Neural cell (in vitro differentiated cells): Measurements from ENCODE around the gene ASXL1. TPM values are rescaled to one million over a fixed set of nuclear protein-coding genes. Genes with fewer than 3 reads are reported as not detected.

Source experiments
- H2AFZ ChIP-seq: fragments of 200-600, 300-800 bp; sonication (generic), shearing (Covaris generic); 2 replicates; pipeline ENCODE4 v1.6.0; 2014; ENCODE audit warnings: low read depth, mild to moderate bottlenecking, antibody characterized with exemption, low read length, moderate library complexity
- H3F3A ChIP-seq: fragments of 200-600 bp; shearing (Covaris generic); 2 replicates; pipeline ENCODE4 v1.6.1; 2016; ENCODE audit warnings: mild to moderate bottlenecking, moderate library complexity, mixed read lengths, antibody characterized with exemption, low read length; ENCODE audit not compliant: insufficient read depth, poor library complexity, severe bottlenecking
- H3K27ac ChIP-seq: fragments of 200-600, 300-800 bp; sonication (generic), shearing (Covaris generic); 2 replicates; pipeline ENCODE4 v1.5.1; 2014; ENCODE audit warnings: mild to moderate bottlenecking, low read length, moderate library complexity
- H3K27me3 ChIP-seq: fragments of 300-800, 200-600 bp; sonication (generic), shearing (Covaris generic); 2 replicates; pipeline ENCODE4 v1.6.0; 2014; ENCODE audit warnings: mild to moderate bottlenecking, low read depth, low read length, moderate library complexity; ENCODE audit not compliant: insufficient read depth
- H3K36me3 ChIP-seq: fragments of 300-800, 200-600 bp; sonication (generic), shearing (Covaris generic); 2 replicates; pipeline ENCODE4 v1.5.1; 2014; ENCODE audit warnings: mild to moderate bottlenecking, antibody characterized with exemption, low read length, moderate library complexity; ENCODE audit not compliant: insufficient read depth
- H3K4me2 ChIP-seq: fragments of 300-800, 200-600 bp; sonication (generic), shearing (Covaris generic); 2 replicates; pipeline ENCODE4 v1.6.0; 2014; ENCODE audit warnings: mild to moderate bottlenecking, low read length
- H3K4me3 ChIP-seq: fragments of 300-800, 200-600 bp; sonication (generic), shearing (Covaris generic); 2 replicates; pipeline ENCODE4 v1.5.1; 2014; ENCODE audit warnings: mild to moderate bottlenecking, low read length, moderate library complexity
- H3K79me2 ChIP-seq: fragments of 200-600 bp; shearing (Covaris generic); replicated peaks from 2 replicates; pipeline ENCODE4 v1.6.0; 2014; ENCODE audit warnings: mild to moderate bottlenecking, low read length, moderate library complexity; ENCODE audit not compliant: insufficient read depth
- H3K9ac ChIP-seq: fragments of 300-800, 200-600 bp; sonication (generic), shearing (Covaris generic); 2 replicates; pipeline ENCODE4 v1.6.1; 2016; ENCODE audit warnings: mild to moderate bottlenecking, low read length, mixed read lengths
- H3K9me2 ChIP-seq: fragments of 200-600 bp; shearing (Covaris generic); 2 replicates; pipeline ENCODE4 v1.6.1; 2016; ENCODE audit warnings: mild to moderate bottlenecking, low read length, mixed read lengths; ENCODE audit not compliant: insufficient read depth
- H3K9me3 ChIP-seq: fragments of 200-600, 300-800 bp; sonication (generic), shearing (Covaris generic); 2 replicates; pipeline ENCODE4 v1.6.1; 2016; ENCODE audit warnings: mild to moderate bottlenecking, mixed run types, low read length, moderate library complexity, mixed read lengths
- H4K20me1 ChIP-seq: fragments of 200-600 bp; shearing (Covaris generic); 2 replicates; pipeline ENCODE4 v1.6.1; 2016; ENCODE audit warnings: mild to moderate bottlenecking, mixed run types; ENCODE audit not compliant: insufficient read depth
- EP300 ChIP-seq: fragments of 450-650 bp; conservative IDR thresholded peaks from 2 replicates; pipeline ENCODE4 v1.6.1; 2014; ENCODE audit warnings: antibody characterized with exemption, mild to moderate bottlenecking, moderate library complexity; ENCODE audit not compliant: poor library complexity, severe bottlenecking
- EZH2 ChIP-seq: fragments of 200-600, 300-800 bp; shearing (Covaris generic), sonication (generic); IDR thresholded peaks from 2 replicates; pipeline ENCODE4 v1.6.1; 2014; ENCODE audit warnings: antibody characterized with exemption, low read length, borderline replicate concordance, mild to moderate bottlenecking; ENCODE audit not compliant: insufficient read depth, poor library complexity, severe bottlenecking
- MXI1 ChIP-seq: fragments of 450-650 bp; conservative IDR thresholded peaks from 2 replicates; pipeline ENCODE4 v1.6.1; 2014; ENCODE audit warnings: antibody characterized with exemption, mild to moderate bottlenecking; ENCODE audit not compliant: poor library complexity, severe bottlenecking
- POLR2AphosphoS5 ChIP-seq: IDR thresholded peaks from 2 replicates; pipeline ENCODE4 v1.6.1; 2012
- RAD21 ChIP-seq: fragments of 450-650 bp; conservative IDR thresholded peaks from 2 replicates; pipeline ENCODE4 v1.6.1; 2014; ENCODE audit warnings: antibody characterized with exemption, mild to moderate bottlenecking, moderate library complexity
- SMC3 ChIP-seq: fragments of 450-650 bp; conservative IDR thresholded peaks from 2 replicates; pipeline ENCODE4 v1.6.1; 2014; ENCODE audit warnings: antibody characterized with exemption, mild to moderate bottlenecking, moderate library complexity; ENCODE audit not compliant: poor library complexity
- TAF1 ChIP-seq: IDR thresholded peaks from 2 replicates; pipeline ENCODE4 v1.6.1; 2012; ENCODE audit warnings: low read depth
- polyA plus RNA-seq: library from polyadenylated mRNA; depleted of rRNA; stranded (reverse); fragments of >200 nt; gene quantifications from 2 replicates; pipeline ENCODE4 v1.2.3, GENCODE V29; 2014
- TF ChIP-seq, protein P1 (sequence below): fragments of 450-650 bp; IDR thresholded peaks from 2 replicates; pipeline ENCODE4 v1.5.1; 2014; ENCODE audit warnings: antibody characterized with exemption, mild to moderate bottlenecking, moderate library complexity; ENCODE audit not compliant: poor library complexity, severe bottlenecking
- TF ChIP-seq, protein P2 (sequence below): IDR thresholded peaks from 2 replicates; pipeline ENCODE4 v1.6.1; 2012; ENCODE audit warnings: borderline replicate concordance

ASXL1 gene
- polyA plus RNA-seq, 1 donor from 2014 or later = 45.9 TPM

GRCh38 chr20:32353848-32354496, 4.2 kb upstream of the ASXL1 start:
- Histone ChIP-seq H3K9ac (no peak overlapping the region), H3K36me3 (no peaks in the 10 kb centered on the region), H2AFZ (no peak overlapping the region), H3K27me3 (no peaks in the 10 kb centered on the region), H3K9me3 (no peaks in the 10 kb centered on the region), H3K4me3 (no peak overlapping the region), H3K79me2 (peaks cover 1% of the 10 kb centered on the region), H3K4me2 (no peak overlapping the region), H3F3A (no peaks in the 10 kb centered on the region), H3K27ac (no peak overlapping the region), H4K20me1 (no peaks in the 10 kb centered on the region), H3K9me2 (no peaks in the 10 kb centered on the region)
- no peak for TF ChIP-seq EZH2
- no peak for TF ChIP-seq SMC3
- TF ChIP-seq TAF1 = no peak
- TF ChIP-seq MXI1 = no peak
- no peak for TF ChIP-seq RAD21
- TF ChIP-seq, protein P1, sequence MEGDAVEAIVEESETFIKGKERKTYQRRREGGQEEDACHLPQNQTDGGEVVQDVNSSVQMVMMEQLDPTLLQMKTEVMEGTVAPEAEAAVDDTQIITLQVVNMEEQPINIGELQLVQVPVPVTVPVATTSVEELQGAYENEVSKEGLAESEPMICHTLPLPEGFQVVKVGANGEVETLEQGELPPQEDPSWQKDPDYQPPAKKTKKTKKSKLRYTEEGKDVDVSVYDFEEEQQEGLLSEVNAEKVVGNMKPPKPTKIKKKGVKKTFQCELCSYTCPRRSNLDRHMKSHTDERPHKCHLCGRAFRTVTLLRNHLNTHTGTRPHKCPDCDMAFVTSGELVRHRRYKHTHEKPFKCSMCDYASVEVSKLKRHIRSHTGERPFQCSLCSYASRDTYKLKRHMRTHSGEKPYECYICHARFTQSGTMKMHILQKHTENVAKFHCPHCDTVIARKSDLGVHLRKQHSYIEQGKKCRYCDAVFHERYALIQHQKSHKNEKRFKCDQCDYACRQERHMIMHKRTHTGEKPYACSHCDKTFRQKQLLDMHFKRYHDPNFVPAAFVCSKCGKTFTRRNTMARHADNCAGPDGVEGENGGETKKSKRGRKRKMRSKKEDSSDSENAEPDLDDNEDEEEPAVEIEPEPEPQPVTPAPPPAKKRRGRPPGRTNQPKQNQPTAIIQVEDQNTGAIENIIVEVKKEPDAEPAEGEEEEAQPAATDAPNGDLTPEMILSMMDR = no peak
- TF ChIP-seq, protein P2, sequence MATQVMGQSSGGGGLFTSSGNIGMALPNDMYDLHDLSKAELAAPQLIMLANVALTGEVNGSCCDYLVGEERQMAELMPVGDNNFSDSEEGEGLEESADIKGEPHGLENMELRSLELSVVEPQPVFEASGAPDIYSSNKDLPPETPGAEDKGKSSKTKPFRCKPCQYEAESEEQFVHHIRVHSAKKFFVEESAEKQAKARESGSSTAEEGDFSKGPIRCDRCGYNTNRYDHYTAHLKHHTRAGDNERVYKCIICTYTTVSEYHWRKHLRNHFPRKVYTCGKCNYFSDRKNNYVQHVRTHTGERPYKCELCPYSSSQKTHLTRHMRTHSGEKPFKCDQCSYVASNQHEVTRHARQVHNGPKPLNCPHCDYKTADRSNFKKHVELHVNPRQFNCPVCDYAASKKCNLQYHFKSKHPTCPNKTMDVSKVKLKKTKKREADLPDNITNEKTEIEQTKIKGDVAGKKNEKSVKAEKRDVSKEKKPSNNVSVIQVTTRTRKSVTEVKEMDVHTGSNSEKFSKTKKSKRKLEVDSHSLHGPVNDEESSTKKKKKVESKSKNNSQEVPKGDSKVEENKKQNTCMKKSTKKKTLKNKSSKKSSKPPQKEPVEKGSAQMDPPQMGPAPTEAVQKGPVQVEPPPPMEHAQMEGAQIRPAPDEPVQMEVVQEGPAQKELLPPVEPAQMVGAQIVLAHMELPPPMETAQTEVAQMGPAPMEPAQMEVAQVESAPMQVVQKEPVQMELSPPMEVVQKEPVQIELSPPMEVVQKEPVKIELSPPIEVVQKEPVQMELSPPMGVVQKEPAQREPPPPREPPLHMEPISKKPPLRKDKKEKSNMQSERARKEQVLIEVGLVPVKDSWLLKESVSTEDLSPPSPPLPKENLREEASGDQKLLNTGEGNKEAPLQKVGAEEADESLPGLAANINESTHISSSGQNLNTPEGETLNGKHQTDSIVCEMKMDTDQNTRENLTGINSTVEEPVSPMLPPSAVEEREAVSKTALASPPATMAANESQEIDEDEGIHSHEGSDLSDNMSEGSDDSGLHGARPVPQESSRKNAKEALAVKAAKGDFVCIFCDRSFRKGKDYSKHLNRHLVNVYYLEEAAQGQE = no peak
- TF ChIP-seq EP300 = no peak
- TF ChIP-seq POLR2AphosphoS5 = no peak

GRCh38 chr20:32354592-32355416, 3.3 kb upstream of the ASXL1 start:
- TF ChIP-seq MXI1 (no peak), TAF1 (no peak), RAD21 (no peak), EZH2 (no peak), SMC3 (no peak), POLR2AphosphoS5 (no peak), EP300 (no peak)
- TF ChIP-seq, protein P2 = no peak
- TF ChIP-seq, protein P1 = no peak
- peaks cover 10% of the 10 kb centered on the region for H3K79me2 ChIP-seq
- no peaks in the 10 kb centered on the region for H3K9me3 ChIP-seq
- H3F3A ChIP-seq = no peaks in the 10 kb centered on the region
- H3K9ac ChIP-seq = no peak overlapping the region
- H4K20me1 ChIP-seq = no peaks in the 10 kb centered on the region
- H3K4me2 ChIP-seq = no peak overlapping the region
- H3K9me2 ChIP-seq = no peaks in the 10 kb centered on the region
- H3K27ac ChIP-seq = no peak overlapping the region
- no peak overlapping the region for H2AFZ ChIP-seq
- H3K36me3 ChIP-seq = no peaks in the 10 kb centered on the region
- H3K27me3 ChIP-seq = no peaks in the 10 kb centered on the region
- no peak overlapping the region for H3K4me3 ChIP-seq
